NCI-H460 (cell line): ENCODE data around the gene KCNAB2. TPM values are rescaled to one million over a fixed set of nuclear protein-coding genes. Genes with fewer than 3 reads are reported as not detected.

Experiments
- DNase-seq: peaks from one replicate; pipeline ENCODE4 v3.0.0-alpha.2; 2016; ENCODE audit warnings: low read depth; ENCODE audit errors: extremely low read depth
- total RNA-seq: library from RNA; depleted of rRNA; stranded (reverse); fragments of >200 nt; shearing (Covaris generic); gene quantifications from 2 replicates; pipeline ENCODE4 v1.2.3, GENCODE V29; 2014

KCNAB2 gene
- total RNA-seq, 1 experiment from 2014 or later: 20.1 TPM

DNA sequence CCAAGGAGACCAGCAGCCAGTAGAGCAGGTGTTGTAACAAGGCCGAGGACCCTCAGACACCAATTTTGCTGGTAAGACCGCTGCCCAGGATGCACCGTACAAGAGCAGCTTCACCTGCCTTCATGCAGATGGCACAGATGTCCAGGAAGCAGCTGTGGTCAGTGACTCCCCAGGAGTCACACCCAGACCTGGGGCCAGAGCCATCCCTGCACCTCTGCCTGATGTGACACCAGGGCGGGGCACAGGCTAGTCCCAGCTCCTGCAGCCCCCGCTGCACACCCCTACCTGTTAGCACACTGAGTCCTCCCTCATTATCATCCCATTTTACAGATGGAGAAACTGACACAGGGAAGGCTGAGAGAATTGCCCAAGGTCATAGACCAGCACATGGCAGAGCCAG lies 16.3 kb upstream of the KCNAB2 start:
- DNase-seq: no peak

DNA sequence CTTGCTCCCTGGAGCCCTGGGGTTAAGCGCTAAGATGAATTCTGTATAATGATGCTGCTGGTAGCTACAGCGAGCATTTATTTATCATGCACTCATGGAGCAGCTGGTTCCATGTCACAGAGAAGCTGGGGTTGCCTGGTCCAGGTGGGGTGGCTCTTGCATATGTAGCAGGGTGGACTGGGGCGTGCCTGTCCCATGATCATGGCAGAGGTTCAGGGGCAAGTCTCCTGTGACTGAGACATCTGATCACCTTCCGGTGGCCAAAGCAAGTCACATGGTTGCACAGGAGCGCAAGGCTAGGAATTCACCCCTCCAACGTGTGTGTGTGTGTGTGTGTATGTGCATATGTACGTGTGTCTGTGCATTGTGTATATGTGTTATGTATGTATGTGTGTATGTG lies 15.6 kb upstream of the KCNAB2 start:
- DNase-seq: no peak

DNA sequence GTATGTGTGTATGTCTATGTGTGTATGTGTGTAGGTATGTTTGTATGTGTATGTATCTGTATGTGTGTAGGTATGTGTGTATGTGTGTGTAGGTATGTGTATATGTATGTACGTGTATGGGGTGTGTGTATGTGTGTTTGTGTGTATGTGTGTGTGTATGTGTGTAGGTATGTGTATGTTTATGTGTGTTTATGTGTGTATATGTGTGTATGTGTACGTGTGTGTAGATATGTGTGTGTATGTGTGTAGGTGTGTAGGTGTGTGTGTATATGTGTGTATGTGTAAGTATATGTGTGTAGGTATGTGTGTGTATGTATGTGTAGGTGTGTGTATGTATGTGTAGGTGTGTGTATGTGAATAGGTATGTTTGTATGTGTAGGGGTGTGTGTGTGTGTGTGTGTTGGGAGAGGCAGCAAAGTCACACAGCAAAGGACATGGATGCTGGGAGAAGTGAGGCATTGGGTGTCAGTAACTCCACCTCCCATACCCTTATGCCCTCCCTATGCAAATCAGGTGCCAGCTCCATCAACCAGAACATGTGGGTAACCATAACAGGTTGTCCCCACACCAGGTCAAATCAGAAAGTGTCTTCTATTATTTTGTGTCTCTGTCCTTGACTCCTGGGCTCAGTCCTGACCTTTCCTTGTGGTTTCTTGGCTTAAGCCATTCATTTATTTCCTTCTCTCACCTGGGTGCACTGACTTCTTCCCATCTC lies 15.0 kb upstream of the KCNAB2 start:
- no peak for DNase-seq

DNA sequence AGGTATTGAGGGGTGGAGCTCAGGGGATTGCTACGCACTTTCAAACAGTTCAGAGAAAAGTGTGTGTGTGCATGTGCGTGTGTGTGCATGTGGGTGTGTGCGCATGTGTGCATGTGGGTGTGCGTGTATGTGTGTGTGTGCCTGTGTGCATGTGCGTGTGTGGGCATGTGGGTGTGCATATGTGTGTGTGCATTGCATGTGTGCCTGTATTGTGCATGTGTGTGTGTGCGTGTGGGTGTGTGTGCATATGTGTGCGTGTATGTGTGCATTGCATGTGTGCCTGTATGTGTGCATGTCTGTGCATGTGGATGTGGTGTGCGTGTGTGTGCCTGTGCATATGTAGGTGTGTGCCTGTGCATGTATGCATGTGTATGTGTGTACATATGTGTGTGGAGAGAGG lies 12.6 kb upstream of the KCNAB2 start:
- no peak for DNase-seq

DNA sequence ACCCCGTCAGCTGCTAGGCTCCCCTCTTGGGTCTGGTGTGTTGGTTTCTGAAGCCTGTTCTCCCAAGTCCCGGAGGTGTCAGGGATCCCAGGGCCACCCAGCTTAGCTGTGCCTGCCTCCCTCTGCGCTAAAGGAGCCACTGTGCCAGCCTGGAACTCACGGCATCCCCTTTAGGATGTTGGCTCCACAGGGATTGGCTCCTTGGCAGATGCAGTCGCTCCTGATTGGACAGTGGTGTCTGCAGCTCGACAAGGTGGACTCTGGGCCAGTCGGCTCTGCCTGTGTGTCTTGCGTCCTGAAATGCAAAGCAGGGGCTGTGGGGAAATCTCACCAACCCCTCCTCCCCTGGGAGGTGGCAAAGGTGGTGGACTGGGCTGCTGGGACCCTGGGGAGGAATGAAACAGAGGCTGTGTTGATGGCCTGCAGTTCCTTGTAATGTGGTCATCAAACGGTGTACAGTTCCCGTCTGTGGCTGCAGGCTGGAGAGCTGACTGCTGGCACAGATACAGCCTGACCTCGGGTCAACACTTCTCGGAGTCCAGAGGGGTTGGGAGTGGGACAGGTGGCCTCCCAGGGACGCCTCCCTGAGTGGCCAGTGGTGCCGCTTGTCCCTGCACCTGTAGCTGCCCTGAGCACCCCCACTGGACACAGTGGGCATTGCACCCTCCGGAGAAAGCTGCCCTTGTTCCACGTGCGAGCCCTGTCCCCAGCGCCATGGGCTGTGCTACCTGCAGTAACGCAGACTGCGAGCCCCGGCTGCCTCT lies 11.5 kb upstream of the KCNAB2 start:
- DNase-seq: no peak

DNA sequence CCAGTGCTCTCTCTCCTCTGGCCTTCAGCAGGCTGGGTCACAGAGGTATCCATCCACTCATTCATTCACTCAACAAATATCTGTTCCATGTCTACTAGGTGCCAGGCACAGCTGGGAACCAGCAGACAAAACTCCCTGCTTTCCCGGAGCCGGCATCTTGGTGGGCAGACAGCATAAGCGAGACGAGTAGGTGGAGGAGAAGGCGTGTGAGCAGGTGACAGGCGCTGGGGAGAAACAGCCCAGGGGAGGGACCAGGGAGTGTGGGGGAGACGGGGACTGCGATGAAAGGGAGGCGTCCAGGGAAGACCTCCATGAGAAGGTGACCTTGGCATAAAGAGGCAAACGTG lies 11.0 kb upstream of the KCNAB2 start:
- no peak for DNase-seq

DNA sequence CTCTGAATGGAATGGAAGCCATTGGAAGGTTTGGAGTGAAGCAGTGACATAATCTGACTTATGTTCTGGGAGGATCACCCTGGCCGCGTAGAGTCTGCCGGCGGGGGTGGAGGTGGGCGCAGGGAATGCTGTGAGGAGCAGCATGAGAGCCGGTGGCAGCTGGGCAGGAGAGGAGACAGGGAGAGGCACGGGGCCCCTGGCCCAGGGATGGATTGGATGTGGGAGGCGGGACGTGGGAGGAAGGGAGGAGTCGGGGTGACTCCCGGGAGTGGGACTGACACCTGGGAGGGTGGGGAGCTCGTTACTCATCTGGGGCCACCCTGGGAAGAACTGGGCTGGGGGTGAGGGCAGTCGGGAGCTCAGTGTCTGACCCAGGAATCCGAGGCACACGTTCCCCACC lies 10.4 kb upstream of the KCNAB2 start:
- DNase-seq: no peak

DNA sequence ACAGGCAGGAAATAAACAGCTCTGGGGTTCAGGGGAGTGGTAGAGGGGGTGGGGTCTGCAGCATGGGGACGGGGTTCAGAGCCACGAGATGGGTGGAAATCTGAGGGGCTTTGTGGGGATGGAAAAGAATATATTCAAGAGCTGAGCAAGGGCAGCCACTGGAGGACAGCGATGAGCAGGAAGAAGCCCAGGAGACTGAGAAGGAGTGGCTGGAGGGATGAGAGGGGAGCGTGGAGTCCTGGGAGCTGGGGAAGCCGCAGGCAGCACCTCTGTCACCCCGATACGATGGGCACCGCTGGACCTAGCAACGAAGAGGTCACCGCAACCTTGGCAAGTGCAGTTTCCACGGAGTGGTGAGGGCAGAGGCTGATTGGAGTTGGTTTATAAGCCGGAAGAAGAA lies 10.0 kb upstream of the KCNAB2 start:
- DNase-seq: no peak

DNA sequence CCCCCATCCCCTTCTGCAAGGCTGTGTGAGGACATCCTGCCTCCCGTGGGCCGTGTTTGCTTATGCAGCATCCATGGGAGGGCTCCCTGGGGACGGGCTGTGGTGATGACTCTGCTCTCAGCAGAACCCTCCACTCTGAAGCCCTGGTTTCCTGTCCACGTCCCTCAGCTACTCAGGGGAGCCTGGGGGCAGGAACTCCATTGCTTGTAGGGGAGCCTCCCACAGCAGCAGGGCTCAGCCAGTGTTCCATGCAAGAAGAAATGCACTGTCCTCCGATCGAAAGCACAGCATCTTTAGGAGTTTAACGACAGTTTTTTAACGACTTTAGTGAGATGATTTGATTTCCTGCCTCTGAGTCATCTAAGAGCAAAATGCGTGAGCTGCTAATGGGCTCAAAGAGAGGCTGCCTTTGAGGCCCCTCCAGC lies 8.3 kb upstream of the KCNAB2 start:
- DNase-seq: no peak

DNA sequence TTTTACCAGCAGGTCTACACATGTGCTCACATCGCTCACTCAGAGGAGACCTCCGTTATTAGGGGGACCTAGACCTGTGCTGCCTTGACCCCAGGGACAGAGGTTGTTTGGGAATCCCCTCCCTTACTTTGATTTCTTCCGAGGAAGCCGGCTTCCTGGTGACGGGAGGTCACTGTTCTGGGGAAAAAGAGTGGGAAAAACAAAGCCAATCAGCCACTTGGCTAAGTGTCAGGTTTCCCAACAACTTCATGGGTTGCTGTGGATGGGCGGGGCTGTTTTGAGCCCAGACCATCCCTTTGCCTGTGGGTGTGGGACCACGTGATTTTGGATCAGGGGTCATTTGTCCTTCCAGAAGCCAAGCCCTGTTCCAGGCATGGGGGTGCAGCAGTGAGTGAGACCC lies 7.1 kb upstream of the KCNAB2 start:
- no peak for DNase-seq

DNA sequence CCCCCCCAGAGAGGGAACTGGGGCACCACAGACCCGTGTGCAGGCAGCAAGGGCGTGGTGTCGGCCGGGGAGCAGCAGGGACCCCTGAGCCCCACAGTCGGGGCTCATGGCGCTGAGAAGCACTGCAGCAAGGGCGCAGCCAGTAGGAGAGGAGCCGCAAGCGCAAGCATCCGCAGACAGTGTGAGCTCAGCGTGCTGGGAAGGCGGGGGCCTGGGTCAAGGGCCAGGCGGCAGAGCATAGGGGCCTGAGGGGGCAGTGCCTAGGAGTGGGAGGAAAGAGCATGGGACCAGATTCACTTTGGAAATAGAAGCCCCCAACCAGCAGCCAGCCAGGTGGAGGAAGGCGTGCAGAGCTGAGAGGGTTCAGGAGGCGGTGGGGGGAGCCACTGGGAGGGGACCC lies 6.7 kb upstream of the KCNAB2 start:
- no peak for DNase-seq

DNA sequence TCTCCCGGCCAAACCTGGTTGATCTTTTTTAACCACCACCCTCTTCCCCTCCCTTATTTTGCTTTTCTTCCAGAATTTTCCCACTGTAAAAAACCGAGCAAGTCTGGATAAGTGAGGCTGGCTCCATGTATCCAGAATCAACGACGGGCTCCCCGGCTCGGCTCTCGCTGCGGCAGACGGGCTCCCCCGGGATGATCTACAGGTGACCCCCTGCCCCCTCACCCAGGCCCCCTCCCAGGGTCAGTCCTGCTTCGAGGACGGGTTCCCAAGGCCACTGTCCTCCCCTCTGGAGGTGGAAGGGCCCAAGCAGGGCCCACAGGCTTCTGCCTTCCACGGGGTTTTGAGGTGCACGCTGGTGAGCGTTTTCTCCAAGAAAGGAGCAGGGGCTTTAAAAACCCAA lies 5.2 kb upstream of the KCNAB2 start:
- no peak for DNase-seq

DNA sequence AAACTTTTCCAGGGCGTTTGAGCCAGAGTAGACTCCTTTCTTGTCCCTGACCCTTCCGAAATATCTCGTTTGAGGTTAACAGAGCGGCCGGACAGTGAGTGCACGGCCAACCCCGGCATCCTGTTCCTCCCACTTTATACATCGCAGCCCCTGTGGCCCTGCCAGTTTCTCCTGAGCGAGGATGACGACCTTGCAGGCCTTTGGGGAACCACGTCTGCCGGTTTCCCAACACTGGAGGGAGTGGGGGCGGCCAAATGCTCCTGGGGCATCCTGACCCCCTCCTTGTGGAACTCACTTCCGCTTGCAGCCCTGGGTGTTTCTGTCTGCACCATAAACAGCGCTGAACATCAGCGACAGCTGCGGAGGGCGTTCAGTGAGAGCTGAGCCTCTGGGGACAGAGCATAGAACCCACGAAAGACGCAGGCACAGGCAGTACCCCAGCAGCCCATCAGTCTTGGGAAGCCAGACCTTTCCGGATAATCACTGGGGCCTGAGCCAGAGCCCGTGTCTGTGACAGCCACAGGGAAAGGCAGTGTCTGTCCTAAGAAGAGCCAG lies 4.8 kb upstream of the KCNAB2 start:
- no peak for DNase-seq

DNA sequence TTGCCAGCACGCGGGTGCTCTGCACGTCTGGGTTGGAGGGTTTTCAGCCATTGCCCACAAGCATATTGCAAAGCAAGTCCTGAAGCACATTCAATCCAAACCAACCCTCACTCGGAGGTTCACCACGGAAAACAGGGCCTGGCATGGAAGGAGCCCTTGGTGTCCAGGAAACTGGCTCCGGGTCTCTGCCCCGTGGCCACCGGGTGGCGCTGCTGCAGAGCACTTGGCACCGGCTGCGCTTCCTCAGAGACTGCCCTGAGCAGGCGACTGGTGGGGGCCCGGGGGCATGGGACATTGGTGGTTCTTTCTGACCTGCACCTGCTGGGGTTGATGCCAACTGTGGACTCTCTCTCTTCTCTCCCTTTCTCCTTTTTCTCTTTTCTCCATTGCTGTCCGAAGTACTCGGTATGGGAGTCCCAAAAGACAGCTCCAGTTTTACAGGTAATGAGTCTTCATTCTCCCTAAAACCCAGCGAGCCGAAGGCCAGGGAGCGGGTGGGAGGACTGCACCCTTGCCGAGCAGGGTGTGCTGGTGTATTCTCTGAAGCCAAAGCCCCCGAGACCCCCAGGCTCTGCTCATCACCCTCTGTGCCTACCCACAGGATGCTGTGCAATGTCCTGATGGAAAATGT lies 4.1 kb upstream of the KCNAB2 start:
- DNase-seq: no peak

DNA sequence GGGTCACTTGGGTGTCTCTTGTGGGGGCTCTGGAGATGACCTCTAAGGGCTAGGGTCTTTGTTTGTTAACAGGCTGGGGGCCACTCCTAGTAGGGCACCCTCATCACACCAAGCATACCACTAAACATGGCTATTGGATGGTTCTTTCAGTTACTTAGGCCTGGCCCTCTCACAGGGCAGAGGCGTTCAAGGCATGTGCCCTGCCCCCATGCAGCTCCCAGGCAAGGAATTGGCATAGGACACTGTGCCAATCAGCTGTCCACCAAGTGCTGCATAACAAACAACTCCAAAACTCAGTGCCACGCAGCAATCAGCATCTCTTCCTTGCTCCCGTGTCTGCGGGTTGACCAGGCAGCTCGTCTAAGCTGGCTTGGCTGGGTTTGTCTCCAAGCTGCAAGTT lies 2.1 kb upstream of the KCNAB2 start:
- DNase-seq: no peak

DNA sequence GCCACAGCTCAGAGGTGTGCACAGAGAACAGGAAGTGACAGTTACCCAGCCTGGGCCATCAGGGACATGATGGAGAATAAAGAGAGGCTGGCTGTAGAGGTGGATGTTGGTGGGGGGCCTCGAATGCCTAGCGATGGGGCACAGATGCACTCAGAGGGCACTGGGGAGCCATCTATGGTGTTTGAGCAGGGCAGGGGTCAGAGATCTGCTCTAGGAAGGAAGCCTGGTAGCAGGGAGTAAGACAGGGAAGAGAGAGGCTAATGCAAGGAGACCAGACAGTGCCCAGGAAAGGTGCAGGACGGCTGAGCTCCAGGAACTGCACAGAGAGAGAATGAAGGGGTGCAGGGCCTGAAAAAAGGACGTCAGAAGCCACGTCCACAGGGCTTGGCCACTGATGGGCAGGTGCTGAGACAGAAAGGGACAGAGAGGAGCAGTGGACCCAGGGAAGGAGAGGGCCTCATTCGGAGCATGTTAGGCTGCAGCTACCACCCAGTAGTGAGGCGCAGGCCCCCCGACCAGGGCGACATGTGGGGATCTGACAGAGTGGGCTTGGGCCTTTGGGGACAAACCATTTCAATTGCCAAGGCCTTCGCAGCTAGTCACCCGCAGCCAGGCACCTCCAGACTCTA lies 1.1 kb upstream of the KCNAB2 start:
- no peak for DNase-seq

DNA sequence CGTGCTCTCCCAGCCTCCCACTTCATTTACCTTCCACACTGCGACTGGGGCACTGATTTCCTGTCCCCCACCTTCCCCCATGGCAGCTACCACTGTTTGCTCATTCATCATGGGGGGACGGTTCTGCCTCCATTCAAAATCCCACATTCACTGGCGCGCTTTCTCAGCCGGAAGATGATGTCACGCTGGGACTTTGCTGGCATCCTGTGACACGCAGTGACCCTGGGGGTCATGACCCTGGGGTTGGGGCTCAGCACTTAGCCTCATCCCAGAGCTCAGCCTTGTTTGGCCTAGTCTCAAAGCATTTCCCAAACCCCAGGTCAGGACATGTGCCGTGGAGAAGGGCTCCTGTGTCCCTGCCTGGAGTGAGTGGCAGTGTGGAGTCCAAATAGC lies 582 bp upstream of the KCNAB2 start:
- no peak for DNase-seq

DNA sequence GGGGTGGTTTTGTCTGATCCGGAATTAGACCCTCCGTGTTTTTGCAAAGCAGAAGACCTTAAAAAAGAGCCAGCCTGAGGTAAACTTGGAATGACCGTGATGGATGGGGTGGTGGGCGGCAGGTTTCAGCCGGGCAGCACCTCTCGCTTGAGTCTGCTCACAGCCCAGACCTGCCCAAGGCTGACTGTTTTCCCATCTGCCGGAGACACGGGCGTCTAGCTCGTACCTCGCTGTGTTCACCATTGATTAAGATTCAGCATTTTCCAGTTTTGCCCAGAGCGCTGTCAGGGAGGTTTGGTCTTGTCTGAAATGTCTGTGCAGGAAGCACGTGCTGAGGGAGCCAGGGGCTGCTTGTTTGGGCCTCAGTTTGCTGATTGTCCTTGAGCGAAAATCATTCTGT lies 591 bp downstream of the KCNAB2 start:
- DNase-seq: no peak

DNA sequence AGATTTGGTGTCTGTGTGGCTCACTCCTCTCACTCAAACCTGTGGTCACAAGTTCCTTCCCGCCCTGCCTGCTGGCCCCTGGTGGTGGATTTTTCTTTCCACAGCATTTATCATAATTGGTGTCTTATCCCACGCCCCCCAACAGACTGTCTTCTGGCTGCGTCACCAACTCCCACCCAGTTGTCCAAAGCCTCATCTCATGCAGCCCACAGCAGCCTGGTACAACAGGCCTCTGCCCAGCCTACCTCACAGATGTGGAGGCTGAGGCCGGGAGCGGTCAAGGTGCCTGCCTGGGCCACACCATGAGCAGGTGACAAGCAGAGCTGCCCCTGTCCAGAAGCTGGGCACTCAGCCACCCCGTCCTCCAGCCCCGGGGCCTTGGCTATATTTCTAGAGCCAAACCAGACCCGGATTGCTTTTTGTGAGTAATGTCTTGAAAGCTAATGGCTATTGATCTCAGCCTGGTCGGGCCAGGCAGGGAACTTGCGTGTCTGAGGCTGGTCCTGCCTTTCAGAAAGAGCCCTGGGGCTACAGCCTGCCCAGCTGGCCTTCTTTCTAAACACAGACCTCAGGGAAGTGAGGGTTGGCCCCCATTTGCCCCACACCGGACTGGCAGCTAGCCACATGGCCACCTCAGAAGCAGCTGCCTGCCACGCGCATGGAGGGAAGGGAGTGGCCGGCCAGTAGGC lies 2.6 kb downstream of the KCNAB2 start:
- no peak for DNase-seq

DNA sequence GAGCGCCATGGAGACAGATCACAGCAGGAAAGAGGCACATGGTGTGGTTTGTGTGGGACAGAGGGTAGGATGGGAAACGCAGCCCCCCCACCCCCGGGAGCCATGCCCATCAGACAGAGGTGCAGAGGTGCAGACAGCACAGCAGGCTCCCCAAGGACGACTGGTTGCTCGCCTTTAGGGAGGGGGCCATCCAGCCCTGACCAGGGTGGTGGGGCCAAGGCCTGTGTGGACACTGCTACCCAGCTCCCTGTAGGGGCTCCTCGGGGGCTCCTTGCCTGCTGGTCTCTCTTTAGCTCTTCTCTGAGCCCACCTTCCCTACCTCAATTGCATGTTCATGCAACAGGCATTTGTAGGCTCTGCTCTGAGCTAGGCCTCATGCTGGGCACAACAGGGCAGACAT lies 3.7 kb downstream of the KCNAB2 start:
- no peak for DNase-seq

DNA sequence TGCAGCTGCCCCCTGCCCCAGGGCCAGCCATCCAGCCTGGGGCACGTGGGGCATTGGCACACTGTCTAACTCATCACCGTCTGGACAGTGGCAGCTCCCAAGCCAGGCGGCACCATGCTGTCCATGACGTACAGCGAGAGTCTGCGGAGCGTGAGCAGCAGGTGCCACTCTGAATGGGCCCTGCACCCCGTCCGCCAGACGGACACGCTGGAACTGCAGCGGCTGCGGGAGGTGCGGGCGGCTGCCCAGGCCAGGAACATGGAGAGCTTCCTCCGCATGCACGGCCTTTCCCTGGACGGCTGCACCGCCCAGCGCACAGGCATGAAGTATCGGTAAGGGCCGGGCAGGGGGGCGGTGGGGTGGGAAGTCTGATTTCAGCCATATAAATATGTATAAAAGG lies 5.7 kb downstream of the KCNAB2 start:
- DNase-seq: no peak
